A673 (cell line): ENCODE data around the gene PRKAR1A. TPM values are rescaled to one million over a fixed set of nuclear protein-coding genes. Genes with fewer than 3 reads are reported as not detected.
"Not testable (repeated sequence)": the region's sequence is repeated elsewhere in the genome, so short reads cannot be mapped to it uniquely, and the experiment has no call there.

Source experiments
- BruUV-seq: library from RNA; stranded (reverse); fragments of 400-500 nt; replicated peaks from 2 replicates; lab custom pipeline; 2021; lab: Mats Ljungman, UMichigan
- CTCF ChIA-PET: fragments of 300-600 bp; sonication (Branson Sonifier 250); formaldehyde crosslinking; loops from one replicate; lab custom pipeline; 2022; ENCODE audit warnings: antibody characterized with exemption; lab: Charles Lee
- POLR2A ChIA-PET: fragments of 300-600 bp; sonication (Branson Sonifier 250); formaldehyde crosslinking; loops from one replicate; lab custom pipeline; 2022; ENCODE audit warnings: antibody characterized with exemption; ENCODE audit not compliant: low non-redundant PET; lab: Charles Lee
- DNase-seq: peaks from one replicate; pipeline ENCODE4 v3.0.0-alpha.2; 2015; ENCODE audit warnings: low spot score
- H3K27ac ChIP-seq: fragments of 200-600 bp; sonication (generic); 2 replicates; pipeline ENCODE4 v1.5.1; 2016; ENCODE audit warnings: mixed run types, low read depth, mild to moderate bottlenecking, mixed read lengths, antibody characterized with exemption, low read length; ENCODE audit not compliant: poor library complexity, severe bottlenecking
- H3K27me3 ChIP-seq: fragments of 200-600 bp; sonication (generic); replicated peaks from 2 replicates; pipeline ENCODE4 v1.6.1; 2017; ENCODE audit warnings: mixed run types, low read depth, mild to moderate bottlenecking, mixed read lengths, antibody characterized with exemption, low read length; ENCODE audit not compliant: insufficient read depth, poor library complexity
- H3K36me3 ChIP-seq: fragments of 200-600 bp; sonication (generic); 2 replicates; pipeline ENCODE4 v1.6.1; 2016; ENCODE audit warnings: mixed run types, mild to moderate bottlenecking, mixed read lengths, antibody characterized with exemption, low read length; ENCODE audit not compliant: insufficient read depth, poor library complexity, severe bottlenecking
- H3K4me1 ChIP-seq: fragments of 200-600 bp; sonication (generic); 2 replicates; pipeline ENCODE4 v1.6.1; 2017; ENCODE audit warnings: mixed run types, mild to moderate bottlenecking, mixed read lengths, antibody characterized with exemption, low read length; ENCODE audit not compliant: insufficient read depth, poor library complexity, severe bottlenecking
- H3K4me3 ChIP-seq: fragments of 200-600 bp; sonication (generic); 2 replicates; pipeline ENCODE4 v1.5.1; 2016; ENCODE audit warnings: low read depth, mixed run types, mild to moderate bottlenecking, mixed read lengths, low read length; ENCODE audit not compliant: poor library complexity, severe bottlenecking
- H3K9me3 ChIP-seq: fragments of 200-600 bp; sonication (generic); 2 replicates; pipeline ENCODE4 v1.6.1; 2016; ENCODE audit warnings: mixed run types, low read depth, mild to moderate bottlenecking, mixed read lengths, antibody characterized with exemption, low read length; ENCODE audit not compliant: poor library complexity, severe bottlenecking
- CTCF ChIP-seq: fragments of 300-800, 200-600 bp; sonication (generic); conservative IDR thresholded peaks from 2 replicates; pipeline ENCODE4 v1.5.1; 2017; ENCODE audit warnings: low read depth, mild to moderate bottlenecking, antibody characterized with exemption, low read length, moderate library complexity, mixed read lengths
- EZH2 ChIP-seq: fragments of 200-600 bp; sonication (generic); IDR thresholded peaks from 2 replicates; pipeline ENCODE4 v1.6.1; 2017; ENCODE audit warnings: borderline replicate concordance, low read depth, mild to moderate bottlenecking, mixed read lengths, antibody characterized with exemption, low read length; ENCODE audit not compliant: poor library complexity, severe bottlenecking
- intact Hi-C: fragments of 100-400 bp; cut with micrococcal nuclease; formaldehyde crosslinking; loops from one replicate; pipeline ENCODE4 v1.10.0; 2022; ENCODE audit not compliant: unreplicated experiment
- total RNA-seq: library from RNA; stranded (reverse); gene quantifications from 2 replicates; pipeline ENCODE4 v1.2.3, GENCODE V29; 2021

The PRKAR1A gene
- total RNA-seq, 1 experiment from 2014 or later, result 168 TPM

DNA sequence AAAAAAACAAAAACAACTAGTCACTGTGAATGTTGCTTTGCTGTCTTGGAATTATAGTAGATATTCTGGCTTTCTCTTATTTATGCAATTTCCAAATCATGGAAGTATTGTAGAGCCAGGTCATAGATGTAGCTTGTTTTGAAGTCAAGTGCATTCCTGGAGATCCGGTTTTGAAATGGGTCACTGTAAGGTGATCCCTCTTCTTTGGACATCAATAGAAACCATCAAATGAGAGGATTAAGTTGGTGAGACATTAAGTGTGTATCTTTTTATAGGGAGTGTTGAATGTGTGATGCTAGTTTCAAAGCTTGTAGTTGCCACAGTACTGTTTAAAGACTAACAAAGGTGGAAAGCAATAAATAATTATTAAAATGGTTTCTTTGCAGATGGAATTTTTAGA lies 4.5 kb downstream of the PRKAR1A start:
- POLR2A ChIA-PET, result no interaction called here

DNA sequence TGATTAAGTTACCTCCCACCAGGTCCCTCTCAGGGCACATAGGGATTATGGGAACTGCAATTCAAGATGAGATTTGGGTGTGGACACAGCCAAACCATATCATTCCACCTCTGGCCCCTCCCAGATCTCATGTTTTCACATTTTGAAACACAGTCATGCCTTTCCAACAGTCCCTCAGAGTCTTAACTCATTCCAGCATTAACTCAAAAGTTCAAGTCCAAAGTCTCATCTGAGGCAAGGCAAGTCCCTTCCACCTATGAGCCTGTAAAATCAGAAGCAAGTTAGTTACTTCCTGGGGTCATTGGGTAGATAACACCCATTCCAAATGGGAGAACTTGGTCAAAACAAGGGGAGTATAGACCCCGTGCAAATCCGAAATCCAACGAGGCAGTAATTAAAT lies 5.4 kb downstream of the PRKAR1A start:
- POLR2A ChIA-PET, CTCF ChIA-PET, DNase-seq, H3K4me3 ChIP-seq, intact Hi-C loops, H3K27ac ChIP-seq, BruUV-seq, H3K9me3 ChIP-seq, H3K4me1 ChIP-seq, H3K27me3 ChIP-seq: not testable (repeated sequence)
- peaks cover 35% of the 10 kb centered on the region for H3K36me3 ChIP-seq

More for the DNA sequence above, 4.5 kb downstream of the PRKAR1A start:
- no TSS peak for BruUV-seq
- Histone ChIP-seq H3K27me3 (no peaks in the 10 kb centered on the region), H3K36me3 (peaks cover 35% of the 10 kb centered on the region), H3K4me3 (no peak overlapping the region), H3K9me3 (no peaks in the 10 kb centered on the region), H3K4me1 (peaks cover 7% of the 10 kb centered on the region), H3K27ac (no peak overlapping the region)
- DNase-seq, result no peak
- no peak for TF ChIP-seq CTCF
- CTCF ChIA-PET, result no interaction called here
- intact Hi-C loops, result no loop called here

DNA sequence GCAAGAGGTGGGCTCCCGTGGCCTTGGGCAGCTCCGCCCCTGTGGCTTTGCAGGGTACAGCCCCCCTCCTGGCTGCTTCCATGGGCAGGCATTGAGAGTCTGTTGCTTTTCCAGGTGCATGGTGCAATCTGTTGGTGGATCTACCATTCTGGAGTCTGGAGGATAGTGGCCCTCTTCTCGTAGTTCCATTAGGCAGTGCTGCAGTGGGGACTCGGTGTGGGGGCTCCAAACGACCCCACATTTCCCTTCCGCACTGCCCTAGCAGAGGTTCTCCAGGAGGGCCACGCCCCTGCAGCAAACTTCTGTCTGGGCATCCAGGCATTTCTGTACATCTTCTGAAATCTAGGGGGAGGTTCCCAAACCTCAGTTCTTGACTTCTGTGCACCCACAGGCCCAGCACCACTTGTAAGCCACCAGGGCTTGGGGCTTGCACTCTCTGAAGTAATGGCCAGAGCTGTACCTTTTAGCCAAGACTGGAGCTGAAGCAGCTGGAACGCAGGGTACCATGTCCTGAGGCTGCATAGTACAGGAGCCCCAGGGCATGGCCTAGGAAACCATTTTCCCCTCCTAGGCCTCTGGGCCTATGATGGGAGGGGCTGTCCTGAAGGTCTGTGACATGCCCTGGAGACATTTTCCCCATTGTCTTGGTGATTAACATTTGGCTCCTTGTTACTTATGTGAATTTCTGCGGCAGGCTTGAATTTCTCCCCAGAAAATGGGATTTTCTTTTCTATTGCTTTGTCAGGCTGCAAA lies 6.0 kb downstream of the PRKAR1A start:
- intact Hi-C loops, result no loop called here
- H3K4me3 ChIP-seq, result no peak overlapping the region
- BruUV-seq, result no TSS peak
- DNase-seq, result no peak
- TF ChIP-seq EZH2, result no peak
- no peak for TF ChIP-seq CTCF
- peaks cover 38% of the 10 kb centered on the region for H3K36me3 ChIP-seq
- H3K27me3 ChIP-seq, result no peaks in the 10 kb centered on the region
- no peak overlapping the region for H3K27ac ChIP-seq
- peaks cover 7% of the 10 kb centered on the region for H3K4me1 ChIP-seq
- H3K9me3 ChIP-seq, result no peaks in the 10 kb centered on the region
- CTCF ChIA-PET, result no interaction called here
- POLR2A ChIA-PET, result no interaction called here

DNA sequence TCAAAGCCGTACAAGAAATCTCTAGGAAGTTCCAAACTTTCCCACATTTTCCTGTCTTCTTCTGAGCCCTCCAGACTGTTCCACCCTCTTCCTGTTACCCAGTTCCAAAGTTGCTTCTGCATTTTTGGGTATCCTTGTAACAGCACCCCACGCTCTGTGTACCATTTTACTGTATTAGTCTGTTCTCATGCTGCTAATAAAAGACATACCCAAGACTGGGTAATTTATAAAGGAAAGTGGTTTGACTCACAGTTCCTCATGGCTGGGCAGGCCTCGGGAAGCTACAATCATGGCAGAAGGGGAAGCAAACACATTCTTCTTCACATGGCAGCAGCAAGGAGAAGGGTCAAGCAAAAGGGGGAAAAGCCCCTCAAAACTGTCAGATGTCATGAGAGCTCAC lies 6.8 kb downstream of the PRKAR1A start:
- CTCF ChIA-PET, result not testable (repeated sequence)

More for the DNA sequence above, 6.8 kb downstream of the PRKAR1A start:
- H3K4me3 ChIP-seq, H3K27me3 ChIP-seq, intact Hi-C loops, H3K27ac ChIP-seq, BruUV-seq, H3K9me3 ChIP-seq, POLR2A ChIA-PET, H3K4me1 ChIP-seq, DNase-seq: not testable (repeated sequence)
- H3K36me3 ChIP-seq, result peaks cover 46% of the 10 kb centered on the region
